CD4-positive, alpha-beta T cell treated with Interleukin-10 for 1 hour (primary cell): ENCODE results near the gene UQCRC1.
"Not testable (repeated sequence)": the region's sequence is repeated elsewhere in the genome, so short reads cannot be mapped to it uniquely, and the experiment has no call there.

Source experiments
- DNase-seq: peaks from one replicate; pipeline ENCODE4 v3.0.0-alpha.2; 2020

Gene UQCRC1

DNA sequence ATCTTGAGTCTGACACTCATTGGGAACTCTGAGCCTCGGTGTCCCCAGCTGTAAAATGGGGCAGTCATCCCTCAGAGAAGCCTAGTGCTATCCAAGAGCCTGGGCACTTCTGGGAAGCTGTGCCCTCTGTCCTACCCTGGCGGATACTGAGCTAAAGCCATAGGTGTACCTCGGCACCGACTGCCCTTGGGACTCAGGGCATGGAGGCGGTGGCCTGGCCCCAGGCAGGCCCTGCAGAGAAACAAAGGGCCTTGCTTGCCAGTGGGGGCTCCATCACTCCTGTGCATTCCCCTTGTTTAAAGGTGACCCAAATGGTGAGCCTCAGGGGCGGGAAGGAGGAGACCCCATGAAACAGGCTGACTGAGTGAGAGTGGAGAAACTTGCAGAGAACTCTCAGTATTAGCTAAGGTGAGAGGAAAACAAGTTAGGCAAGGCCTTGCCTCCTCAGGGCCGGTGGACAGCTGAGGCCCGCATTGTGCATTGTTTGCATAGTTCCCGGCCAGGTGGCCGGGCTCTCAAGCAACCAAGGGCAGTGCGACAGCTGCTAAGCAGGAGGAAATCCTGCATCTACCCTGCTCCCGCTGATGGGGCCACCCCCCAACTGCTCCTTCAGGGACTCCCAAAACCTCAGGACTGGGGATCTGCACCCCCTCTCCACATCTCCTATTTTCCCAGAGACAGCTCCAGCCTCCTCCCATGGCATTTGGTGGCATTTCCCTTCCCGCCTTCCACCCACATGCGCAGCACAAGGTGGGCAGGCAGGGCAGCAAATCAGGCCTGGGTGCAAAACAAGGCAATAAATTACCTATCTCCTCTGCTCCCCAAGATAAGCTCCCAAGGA is 57.1 kb downstream of the UQCRC1 start:
- DNase-seq: no peak

DNA sequence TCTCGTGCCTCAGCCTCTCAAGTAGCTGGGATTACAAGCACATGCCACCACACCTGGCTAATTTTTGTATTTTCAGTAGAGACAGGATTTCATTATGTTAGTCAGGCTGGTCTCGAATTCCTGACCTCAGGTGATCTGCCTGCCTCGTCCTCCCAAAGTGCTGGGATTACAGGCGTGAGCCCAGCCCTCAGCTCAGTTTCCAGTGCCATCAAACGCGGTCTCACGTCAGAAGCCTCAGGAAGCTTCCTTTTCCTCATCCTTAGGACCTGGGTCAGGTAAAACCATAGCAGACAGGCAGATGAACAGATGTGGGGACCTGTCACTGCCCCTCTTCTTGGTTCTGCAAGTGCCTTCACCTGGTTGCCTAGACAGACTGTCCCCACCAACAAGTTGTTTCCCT is 57.8 kb downstream of the UQCRC1 start:
- not testable (repeated sequence) for DNase-seq
